ENCODE results near the gene AKR7A2.
"Not testable (repeated sequence)": the region's sequence is repeated elsewhere in the genome, so short reads cannot be mapped to it uniquely, and the experiment has no call there.

AKR7A2 gene

DNA sequence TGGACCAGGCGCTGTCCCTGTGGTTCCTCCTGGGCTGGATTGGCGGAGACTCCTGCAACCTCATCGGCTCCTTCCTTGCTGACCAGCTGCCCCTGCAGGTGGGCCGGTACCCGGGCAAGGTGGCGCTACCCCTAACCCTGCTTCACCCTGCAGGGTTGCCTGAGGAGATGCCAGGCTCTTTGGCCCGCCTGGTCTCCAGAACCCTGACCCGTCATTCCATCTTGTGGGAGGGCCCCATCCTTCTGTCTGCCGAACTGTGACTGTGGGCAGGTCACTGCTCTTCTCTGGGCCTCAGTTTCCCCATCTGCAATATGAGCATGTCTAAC, 12.7 kb upstream of the AKR7A2 start:
- no peak for DNase-seq

DNA sequence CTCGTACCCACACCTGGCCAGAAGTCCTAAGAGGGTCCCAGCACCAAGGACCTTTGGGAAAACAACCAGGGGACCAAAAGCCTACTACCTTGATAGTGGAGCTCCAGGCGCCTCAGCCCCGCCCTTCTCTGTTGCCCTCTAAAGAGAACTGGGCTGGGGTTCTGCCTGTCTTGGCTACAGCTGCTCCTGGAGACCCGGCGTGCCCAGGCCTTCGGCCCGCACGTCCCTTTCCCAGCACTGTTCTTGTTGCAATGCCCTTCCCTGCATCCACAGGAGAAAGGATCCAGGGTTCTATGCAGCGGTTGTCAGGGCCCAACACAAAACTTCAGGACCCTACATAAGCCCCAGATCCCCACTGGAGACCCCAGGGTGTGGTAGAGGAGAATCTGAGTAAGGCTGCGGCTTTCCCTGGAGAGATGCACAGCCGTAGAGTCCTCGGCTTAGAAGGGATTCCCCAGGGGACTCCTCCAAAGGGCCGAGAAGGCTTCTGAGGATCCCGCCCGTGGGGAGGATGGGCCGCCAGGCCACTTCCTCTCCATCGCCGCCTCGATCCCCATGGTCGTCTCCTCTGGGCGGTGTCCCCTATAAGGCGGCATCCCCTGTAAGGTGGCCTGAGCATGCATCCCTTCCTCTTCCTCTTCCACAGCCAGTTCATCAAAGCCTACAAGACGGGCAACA, 12.2 kb upstream of the AKR7A2 start:
- DNase-seq = no peak

DNA sequence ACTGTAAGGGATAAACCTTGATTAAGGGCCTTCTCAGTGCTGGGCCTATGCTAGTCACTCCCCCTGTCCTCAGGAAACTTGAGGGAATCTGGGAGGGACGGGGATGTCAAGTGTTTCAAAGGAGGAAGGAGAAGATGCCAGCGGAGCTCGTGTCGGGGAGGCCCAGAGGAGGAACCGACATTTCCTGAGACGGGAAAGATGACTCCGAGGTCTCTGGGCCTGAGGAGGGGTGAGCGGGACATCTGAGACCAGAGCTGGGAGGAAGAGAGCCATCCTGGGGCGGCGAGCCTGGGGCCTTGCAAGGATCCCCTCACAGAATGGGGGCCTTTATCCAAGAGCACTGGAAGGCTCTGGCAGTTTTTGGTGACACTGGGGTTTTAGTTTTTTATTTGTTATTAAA, 10.5 kb upstream of the AKR7A2 start:
- peak; percentile 10 for DNase-seq

DNA sequence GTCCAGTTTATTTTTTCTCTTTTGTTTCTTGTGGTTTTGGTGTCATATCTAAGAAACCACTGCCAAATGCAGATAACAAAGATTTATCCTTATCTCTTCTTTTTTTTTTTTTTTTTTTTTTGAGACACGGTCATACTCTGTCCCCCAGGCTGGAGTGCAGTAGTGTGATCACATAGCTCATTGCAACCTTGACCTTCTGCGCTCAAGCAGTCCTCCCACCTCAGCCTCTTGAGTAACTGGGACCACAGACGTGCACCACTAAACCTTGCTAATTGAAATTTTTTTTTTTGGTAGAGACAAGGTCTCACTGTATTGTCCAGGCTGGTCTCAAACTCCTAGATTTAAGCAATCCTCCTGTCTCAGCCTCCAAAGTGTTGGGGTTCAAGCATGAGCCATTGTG, 9.1 kb upstream of the AKR7A2 start:
- DNase-seq = no peak

DNA sequence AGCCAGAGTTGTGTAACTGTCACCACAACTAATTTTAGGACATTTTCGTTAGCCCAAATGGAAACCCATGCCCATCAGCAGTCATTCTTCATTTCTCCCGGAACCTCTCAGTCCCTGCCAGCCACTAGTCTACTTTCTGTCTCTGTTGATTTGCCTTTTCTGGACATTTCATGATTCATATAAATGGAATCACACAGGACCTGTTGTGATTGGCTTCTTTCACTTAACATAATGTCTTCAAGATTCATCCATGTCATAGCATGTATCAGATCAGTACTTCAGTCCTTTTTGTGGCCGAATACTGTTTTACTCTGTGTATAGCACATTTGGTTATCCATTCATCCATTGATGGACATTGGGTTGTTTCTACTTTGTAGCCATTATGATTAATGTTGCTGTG, 7.3 kb upstream of the AKR7A2 start:
- no peak for DNase-seq

DNA sequence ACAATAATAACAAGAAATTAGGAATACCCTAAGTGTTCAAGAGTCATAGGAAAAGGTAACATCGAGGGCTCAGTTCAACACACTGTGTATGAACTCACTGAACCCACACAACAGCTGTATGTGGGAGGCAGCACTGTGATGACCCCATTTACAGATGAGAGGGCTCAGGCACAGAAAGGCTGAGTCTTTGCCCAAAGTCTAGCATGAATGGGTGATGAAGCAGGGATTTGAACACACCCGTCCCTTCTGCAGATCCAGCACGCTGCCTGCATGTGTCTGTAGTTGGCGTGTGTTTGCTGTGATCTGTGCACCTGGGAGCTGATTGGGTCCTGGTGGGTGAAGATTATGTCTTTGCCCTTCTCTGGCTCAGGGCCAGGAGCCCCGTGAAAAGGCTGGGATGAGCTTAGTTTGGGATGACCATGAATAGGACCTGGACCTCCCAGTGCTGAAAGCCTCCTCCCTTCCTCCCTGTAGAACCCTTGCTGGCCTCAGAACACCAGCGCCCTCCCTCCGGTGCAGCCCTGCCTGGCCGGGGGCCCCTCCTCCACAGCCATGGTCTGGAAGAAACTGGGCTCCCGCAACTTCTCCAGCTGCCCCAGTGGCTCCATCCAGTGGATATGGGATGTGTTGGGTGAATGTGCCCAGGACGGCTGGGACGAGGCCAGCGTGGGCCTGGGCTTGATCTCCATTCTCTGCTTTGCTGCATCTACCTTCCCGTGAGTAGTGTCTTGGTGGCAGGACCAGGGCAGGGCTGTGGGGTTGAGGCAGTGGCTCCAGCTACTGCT, 5.4 kb upstream of the AKR7A2 start:
- no peak for DNase-seq

DNA sequence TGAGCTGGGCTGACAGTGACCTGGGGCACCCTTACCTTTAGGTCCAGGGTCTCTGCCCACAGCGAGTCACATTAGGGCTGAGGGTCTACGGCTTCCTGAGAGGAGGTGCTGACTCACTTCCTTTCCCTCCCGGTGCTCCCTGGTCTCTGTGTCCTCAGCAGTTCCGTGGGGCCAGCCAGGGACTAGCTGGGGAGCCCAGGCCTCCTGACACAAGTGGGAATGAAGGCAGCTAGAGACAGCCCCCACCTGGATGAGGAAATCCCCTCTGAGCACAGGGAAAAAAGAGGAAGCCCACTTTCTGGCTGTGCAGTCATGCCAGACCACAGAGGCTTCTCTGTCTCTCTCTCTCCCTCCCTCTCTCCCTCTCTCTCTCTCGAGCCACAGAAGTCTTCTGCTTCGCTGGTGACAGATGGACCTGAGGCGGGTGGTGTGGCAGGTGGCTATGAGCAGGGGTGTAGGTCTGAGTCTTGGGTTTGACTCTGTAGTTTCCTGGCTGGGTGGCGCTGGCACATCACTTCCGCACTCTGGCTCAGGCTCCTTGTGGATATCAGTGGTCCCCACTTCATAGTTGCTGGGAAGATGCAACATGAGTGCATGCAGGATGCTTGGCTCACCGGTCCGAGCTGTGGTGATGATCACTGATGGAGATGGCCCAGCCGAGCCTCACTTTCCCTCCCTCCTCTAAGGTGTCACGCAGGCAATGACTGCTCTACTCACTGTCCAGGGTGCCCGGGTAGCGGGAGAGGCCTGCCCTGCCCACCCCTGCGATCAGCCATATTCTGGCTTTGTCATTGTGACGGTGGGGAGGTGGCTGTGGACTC, 3.6 kb upstream of the AKR7A2 start:
- no peak for DNase-seq

DNA sequence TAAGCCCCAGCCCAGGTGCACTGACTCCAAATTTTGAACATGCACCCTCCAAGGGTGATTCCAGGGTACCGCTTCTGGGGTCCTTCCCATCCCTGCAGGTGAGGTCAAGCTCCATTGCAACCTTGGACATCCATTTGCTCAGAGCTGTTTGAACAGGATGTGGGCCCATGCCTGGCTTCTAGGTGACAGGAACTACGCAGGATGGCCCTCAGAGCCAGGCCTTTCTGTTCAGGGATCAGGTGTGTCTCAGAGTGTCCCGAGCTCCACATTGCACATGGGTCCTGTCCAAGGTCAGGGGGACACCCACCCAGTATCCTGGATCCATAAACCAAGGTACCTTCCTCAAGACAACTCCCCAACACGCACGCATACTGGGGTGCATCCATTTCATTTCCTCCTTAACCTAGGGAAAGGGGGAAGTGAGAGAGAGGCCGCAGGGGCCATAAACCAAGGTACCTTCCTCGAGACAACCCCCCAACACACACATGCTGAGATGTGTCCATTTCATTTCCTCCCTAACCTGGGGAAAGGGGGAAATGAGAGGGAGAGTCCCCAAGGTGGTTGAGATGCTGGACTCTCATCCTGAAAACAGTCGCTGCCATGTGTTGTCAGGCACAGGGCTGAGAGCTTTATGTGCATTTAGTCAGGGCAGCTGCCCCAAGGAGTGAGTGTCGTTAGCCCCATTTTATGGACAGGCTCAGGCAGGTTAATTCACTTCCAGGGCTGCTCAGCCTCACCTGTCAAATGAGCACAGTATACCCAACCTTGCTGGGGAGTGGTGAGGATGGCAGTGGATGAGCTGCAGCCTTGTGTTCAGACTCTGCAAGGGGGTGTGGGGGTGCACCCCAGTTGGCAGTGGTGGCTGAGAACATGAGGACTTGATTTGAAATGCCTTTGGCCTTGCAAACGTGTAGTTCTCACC, 2.3 kb upstream of the AKR7A2 start:
- DNase-seq = no peak

DNA sequence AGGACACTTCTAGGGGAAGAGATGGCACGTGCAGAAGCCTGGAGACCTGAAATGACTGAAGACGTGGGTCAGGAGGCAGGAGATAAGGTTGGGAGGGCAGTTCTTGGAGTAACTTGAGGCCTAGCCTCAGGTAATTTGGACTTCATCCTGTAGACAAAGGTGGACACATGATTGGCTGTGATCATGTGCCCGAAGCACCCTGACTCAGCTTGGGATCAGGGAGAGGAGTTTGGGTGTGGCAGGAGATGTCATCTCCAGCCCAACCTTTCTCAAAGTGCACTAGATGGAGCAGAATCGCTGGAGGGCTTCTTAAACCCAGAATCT, 1.7 kb upstream of the AKR7A2 start:
- DNase-seq = no peak

DNA sequence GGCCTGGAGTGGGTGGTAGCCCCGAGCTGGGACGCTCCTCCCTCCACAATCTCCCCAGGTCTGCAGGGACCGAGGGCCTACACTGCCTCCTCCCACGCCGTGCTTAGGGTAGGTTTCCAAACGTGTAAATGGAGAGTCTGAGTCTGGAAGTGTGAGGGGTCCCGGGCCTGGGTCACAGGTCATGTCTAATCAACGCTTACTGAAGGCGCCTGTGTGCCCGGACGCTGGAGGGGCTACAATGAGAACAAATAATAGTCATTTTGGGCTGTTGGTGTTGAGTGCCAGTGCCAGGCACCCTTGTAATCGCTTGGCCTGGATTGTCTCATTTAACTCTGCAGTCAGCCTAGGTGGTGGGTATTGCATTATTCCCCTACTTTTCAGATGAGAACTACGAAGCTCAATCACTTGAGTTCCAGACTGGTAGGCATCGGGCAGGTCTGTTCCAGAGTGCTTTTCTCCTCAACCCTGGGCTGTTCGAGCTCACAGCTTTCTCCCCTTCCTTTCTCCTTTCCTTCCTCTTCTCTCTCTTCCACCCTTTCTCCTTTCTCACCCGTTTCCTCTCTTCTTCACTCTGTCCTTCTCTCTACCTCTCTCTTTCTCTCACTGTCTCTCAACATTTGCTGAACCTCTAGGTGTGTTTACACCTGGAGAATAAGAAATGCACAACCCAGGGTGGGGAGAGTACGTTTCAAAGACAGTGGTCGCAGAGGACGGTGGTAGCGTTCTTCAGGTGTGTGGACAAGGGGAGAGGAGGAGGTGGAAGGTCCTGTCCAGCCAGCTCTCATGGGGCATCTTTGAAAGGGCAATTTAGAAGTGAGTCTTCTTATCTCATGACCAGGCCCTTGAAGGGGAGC, 1.1 kb upstream of the AKR7A2 start:
- DNase-seq = no peak

DNA sequence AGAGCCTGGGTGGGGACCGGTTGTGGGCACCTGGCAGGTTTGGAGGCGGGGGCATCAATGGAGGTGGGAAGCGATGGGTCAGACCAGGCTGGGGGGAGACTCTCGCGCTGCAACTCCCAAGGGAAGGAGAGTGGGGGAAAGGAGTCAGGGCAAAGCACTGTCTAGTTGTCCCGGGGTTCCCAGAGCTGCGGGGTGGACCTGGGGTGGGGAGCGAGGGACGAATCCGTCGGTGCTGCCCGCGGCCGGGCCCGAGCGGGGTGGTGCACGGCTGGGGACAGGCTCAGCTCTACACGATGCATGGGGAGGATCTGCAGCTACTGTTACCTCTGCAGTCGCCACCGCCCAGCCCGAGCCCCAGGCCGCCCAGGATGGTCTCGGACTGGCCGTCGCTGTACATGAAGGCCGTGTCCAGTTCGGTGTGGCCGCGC, 427 bp downstream of the AKR7A2 start:
- no peak for DNase-seq

DNA sequence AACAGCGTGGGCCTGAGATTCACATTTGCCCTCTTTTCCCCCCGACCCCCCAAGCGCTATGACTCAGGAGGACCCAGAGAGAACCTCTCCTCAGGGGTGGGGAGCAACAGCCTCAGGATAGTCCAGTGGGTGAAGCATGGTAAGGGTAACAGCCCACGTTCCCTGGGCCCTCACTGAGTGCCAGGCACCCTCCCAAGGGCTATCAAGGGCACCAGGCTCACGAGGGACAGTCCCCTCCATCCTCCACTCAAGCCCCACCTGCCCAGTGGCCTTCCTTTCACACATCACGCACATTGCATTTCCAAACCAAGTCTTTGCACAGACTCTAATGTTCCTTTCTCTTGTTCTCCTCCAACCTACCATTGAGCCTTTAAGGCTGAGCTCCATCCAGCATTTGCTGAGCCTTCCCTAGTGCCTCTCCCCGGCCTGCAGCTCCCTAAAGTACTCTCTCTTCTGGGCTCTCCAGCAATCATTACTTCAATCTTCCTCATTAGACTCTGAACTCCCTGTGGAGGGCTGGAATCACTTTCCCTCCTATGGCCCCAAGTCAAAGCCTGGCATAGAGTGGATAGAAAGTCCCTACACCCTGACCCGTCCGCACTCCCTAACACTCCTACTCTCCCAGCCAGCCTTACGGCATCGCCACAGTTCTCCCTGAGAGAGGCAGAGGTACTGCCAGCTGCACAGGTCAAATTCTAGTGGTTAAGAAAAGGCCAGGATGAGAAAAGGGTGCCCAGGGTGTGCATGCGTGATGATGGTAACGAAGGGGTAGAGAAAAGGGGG, 1.0 kb downstream of the AKR7A2 start:
- no peak for DNase-seq

DNA sequence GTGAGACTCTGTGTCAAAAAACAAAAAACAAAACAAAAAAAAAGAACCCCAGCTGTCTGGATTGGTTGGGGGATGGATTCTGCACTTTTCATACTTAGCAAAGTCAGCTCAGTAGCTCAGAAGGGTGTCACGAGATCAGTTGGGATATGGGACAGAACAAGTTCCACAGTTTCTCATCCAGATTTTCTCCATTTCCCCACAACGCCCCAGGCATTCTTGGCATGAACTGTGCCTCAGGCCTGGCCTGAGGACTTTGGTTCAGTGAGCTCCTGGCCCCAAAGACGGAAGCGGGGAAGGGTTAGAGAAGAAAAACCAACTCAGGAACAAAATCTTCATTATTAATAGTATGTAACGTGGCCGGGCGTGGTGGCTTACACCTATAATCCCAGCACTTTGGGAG, 1.9 kb downstream of the AKR7A2 start:
- no peak for DNase-seq

DNA sequence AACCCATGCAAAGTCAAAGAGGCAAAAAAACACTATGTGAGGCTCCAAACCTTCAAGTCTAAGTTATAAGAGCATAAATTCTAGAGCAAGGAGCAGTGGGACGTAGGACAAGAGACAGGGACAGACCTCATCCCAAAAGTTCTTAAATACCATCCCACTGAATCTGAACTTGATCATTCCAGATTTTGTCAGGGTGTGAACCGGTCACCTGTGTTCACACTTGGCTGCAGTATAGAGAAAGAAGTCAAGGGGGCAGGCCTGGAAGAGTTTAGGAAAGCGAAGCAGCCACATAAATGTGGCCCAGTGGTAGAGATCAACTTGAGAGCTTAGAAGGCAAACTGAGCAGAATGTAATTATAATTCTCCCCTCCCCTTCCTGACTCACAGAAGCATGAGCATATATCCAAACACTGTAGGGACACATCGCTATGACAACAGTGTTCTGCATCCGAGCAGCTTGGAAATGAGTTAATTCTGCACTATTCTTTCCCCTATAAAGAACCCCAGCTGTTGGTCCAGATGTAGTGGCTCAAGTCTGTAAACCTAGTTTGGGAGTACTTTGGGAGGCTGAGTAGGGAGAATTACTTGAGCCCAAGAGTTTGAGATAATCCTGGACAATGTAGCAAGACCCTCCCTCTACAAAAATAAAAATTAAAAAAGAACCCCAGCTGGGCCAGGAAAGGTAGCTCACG, 2.7 kb downstream of the AKR7A2 start:
- no peak for DNase-seq

DNA sequence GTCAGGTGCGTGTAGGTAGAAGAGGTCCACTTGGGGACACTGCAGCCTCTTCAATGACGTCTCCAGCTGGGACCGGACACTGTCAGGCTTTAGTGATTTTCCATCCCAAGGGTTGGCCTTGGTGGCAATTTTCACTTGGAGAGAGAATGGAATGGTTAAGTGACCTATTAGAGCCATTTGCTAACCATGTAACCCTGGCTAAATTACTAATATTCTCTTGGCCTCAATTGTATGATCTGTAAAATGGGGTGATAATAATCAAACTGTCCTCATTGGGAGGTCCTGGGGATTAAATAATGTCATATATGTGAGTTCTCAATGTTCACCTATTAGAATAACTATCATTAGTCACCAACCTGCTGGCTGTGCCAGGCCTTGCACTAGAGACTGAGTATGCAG, 3.4 kb downstream of the AKR7A2 start:
- no peak for DNase-seq

DNA sequence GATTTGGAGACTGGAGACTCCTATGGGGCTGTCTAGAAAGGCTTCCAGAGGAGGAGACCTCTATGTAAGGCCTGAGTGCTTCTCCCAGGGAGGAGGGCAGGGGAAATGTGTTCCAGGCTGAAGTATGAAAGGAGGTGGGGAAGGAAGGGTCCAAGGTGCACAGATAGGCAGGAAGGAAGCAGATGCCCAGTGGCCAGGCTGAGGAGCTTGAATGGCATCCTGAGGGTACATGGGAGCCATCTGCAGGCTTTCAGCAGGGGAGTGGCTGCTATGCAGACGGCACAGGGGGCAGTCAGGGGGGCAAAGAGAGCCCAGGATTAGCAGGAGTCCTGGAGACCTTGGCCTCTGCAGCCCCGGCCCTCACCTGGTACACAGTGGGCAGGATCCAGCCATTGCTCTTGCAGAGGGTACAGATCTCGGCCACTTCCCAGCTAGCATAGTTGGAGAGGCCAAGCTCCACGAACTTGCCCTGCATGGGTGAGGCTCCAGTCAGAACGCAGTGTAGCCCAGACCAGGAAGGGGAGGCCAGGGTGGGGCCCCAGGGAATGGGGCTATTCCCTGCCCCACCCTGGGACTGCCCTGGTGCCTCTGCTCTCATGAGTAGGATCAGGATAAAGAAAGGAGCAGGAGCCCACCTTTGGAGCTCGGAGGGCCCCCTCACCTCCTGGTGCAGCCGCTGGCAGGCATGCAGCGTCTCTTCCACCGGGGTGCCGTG, 4.0 kb downstream of the AKR7A2 start:
- no peak for DNase-seq

DNA sequence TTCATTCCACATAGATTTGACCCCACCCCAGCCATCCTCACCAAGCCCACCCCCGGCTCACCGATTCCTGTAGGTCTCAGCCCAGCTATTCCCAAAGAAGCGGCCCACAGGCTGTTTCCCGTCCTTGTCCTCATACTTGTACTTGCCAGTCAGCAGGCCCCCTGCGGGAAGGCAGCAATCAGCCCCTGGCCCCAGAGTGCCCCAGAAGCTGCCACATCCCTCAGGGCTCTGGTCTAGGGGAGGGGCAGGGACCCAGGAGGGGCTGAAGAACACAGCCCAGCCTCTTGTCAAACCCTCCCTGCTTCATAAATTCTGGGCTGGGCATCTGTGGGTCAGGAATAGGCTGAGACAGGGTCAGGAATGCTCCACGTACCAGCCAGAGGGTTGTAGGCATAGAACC, 5.0 kb downstream of the AKR7A2 start:
- DNase-seq = no peak

DNA sequence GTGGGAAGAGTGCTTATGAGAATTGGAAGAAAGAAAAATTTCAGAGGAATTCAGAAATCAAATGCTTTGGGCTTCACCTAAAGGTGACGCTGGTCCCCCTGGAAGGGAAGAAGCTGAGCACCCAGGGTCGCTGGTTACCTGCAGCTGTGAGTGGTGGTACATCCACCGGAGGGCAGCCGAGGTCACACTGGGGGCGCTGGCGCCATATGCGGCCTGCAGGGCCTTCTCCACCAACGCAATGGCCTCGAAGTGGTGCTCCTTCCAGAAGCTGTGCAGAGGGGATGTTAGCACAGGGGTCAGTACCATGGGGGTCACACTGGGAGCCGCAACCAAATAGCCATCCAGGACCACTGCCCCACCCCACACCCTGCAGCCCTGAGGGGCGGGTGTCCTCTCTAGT, 6.1 kb downstream of the AKR7A2 start:
- no peak for DNase-seq

DNA sequence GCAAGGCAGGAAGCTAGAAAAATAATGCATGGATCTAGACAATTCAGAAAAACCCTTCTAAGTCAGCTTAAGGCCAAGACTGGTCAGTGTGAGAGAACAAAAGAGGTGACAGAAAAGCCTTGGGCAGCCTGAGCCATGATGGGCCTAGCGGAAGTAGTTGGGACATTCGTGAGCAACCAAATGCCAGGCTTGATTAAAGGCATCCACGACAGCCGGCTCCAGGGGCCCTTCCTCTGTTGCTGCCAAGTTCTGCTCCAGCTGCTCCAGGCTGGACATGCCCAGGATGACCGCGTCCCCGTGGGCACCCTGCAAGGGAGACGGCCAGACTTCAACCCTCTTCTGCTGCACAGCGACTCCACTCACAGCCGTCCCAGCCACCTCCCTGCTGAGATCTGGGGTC, 7.9 kb downstream of the AKR7A2 start:
- DNase-seq = not testable (repeated sequence)

DNA sequence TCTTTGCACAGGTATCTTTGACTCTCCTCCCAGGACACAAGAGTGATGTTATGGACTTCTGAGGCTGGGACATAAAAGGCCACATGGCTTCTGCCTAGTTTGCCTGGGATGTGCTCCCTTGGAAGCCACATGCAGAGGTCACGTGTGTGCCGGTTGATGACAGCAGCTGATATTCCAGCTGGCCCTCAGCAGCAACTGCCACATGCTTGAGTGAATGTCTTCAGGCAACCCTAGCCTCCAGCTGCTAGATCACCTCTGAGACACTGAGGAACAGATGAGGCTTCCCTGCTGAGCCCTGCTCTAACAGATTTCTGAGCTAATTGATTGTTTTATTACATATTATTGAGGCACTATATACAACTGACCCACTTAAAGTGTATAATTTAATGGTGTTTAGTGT, 11.7 kb downstream of the AKR7A2 start:
- DNase-seq = no peak

Measured in right forelimb (tissue), 1 donor.